GM19099 (cell line): ENCODE results near the gene TMEM63A.

ENCODE experiments used
- POLR2A ChIP-seq: IDR thresholded peaks from 3 replicates; pipeline ENCODE4 v1.6.1; 2011; ENCODE audit warnings: low read depth; ENCODE audit not compliant: insufficient read length; ENCODE audit errors: extremely low read depth

The TMEM63A gene

DNA sequence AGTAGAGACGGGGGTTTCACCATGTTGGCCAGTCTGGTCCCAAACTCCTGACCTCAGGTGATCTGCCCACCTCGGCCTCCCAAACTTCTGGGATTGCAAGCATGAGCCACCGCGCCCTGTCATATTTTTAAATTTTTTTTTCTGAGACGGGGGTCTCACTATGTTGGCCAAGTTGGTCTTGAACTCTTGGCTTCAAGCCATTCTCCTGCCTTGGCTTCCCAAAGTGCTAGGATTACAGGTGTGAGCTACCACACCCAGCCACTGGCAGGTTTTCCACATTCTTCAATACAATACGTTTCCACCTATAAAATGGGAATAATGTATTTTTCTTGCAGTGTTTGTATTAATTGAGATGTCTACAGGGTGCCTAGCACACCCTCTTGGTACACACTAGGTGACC is 10.1 kb upstream of the TMEM63A start:
- no peak for TF ChIP-seq POLR2A

GRCh38 chr1:225891229-225891972 is 9.2 kb upstream of the TMEM63A start:
- no peak for TF ChIP-seq POLR2A

DNA sequence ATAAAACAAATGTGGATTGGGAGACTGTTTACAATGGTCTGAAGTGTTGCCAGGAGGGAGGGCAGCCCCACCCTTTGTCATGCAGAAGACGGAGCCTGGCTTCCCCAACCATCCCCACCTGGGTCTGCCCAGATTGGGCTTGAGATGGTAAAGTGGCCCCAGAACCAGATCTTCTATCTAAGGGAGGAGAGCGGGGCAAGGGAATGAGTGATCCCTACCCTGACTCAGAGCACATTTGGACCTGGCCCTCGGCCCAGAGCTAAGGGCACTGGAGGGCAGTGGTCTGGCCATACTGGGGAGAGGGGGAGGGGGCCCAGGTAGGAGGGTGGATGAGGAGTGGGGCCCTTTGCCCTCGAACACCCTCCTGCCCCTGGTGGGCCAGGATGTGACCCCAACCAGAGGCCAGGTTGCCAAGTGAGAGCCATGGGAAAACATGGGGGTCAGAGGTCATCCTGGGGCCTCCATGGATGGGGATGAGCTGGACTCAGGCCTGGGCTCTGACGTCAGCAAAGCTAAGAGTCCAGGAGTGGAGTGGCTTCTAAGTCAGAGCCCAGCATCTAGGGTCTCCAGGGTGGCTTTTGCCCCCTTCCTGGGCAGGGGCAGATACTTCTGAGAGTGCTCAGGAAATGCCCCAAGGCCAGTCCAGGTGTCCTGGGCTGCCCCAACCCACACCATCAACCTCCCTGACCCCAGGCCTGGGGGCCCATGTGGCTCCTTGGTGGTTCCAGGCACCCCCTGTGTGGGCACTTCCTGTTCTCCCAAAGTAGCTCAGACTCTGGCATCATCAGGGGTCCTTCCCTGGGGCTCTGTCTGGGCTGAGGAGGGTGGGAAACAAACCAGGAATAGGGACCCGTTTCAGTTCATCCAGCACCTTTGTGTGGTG is 8.4 kb upstream of the TMEM63A start:
- no peak for TF ChIP-seq POLR2A

DNA sequence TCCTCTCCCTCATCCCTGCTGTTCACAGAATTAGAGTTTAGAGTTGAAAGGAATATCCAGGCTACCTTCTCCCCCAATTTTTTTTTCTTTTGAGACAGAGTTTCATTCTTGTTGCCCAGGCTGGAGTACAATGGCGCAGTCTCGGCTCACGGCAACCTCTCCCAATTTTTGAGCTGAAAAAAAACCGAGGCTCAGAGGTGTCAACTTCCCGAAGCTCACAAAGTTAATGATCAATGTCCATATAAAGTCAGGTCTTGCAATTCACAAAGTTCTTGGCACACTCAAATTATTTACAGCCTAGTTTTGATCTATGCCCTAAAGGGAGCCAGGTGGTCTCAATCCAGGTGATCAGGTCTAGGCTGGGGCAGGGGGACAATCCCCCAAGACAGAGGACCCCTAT is 7.6 kb upstream of the TMEM63A start:
- TF ChIP-seq POLR2A = no peak

DNA sequence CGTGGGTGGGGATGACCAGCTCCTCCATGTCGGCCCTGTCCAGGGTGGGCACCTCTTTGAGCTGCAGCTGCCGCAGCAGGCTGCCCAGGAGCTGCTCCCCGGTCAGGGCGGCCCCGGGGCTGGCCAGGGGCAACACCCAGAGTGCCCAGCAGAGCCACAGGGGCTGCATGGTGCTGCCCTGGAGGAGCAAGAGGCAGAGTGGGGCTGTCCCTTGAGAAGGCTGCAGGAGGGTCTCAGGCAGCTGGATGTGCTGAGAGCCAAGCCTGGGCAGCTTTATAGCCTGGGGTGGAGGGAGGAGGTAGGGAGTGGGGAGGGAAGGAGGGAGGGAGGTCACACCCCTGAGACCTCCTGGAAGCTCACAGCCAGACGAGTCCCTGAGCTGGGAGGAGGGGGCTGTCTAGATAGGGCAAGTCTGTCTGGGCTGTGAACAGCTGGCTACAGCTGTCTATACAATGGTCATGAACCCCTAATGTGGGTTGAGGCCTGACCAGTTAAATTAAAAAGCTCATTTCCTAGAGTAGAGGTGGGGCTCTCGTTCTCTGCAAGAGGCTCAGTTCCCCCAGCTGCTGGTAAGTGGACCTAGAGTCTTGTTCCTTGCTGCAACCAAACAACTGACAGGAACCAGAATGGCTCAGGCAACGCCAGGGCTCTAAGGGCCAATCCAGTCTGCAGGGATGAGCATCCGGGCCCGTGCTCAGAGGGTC is 6.9 kb upstream of the TMEM63A start, which contains the start of gene LEFTY1:
TSS of gene LEFTY1 (minus strand) at position 249 of the 704 bp plus-strand sequence. CDS start at position 169, 80 bp downstream.
- TF ChIP-seq POLR2A = no peak

GRCh38 chr1:225888289-225888897 is 6.2 kb upstream of the TMEM63A start:
- no peak for TF ChIP-seq POLR2A

- no peak for TF ChIP-seq POLR2A
Measured at GRCh38 chr1:225887030-225887314, 4.8 kb upstream of the TMEM63A start.

GRCh38 chr1:225886159-225887029 is 4.2 kb upstream of the TMEM63A start:
- no peak for TF ChIP-seq POLR2A

GRCh38 chr1:225885336-225885735 is 3.2 kb upstream of the TMEM63A start:
- no peak for TF ChIP-seq POLR2A

DNA sequence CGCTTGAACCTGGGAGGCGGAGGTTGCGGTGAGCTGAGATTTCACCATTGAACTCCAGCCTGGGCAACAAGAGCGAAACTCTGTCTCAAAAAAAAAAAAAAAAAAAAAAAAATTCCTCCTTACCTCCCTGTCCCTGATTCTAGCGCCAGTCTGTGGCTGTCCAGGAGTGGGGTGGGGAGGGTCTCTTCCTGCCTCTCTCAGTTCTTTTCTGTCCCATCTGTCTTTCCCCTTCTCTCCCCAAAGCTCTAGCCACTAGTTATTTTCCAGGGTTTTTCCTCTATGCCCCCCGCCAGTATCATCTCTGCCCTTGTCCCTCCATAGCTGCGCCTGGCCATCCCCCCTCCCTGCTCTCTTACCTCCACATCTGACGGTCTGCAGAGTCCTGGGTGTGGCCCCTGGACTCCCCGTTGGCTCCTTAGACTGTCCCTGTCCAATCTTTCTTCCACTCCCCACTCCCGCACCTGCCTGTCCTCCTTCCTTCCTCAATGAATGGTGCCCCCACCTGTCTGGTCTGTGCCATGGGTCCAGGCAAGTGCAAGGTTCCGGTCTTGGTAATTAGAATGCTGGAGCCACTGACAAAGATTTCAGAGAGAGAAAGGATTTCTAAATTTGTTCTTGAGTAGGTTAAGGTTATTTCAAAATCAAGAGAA is 1.6 kb upstream of the TMEM63A start:
- no peak for TF ChIP-seq POLR2A

DNA sequence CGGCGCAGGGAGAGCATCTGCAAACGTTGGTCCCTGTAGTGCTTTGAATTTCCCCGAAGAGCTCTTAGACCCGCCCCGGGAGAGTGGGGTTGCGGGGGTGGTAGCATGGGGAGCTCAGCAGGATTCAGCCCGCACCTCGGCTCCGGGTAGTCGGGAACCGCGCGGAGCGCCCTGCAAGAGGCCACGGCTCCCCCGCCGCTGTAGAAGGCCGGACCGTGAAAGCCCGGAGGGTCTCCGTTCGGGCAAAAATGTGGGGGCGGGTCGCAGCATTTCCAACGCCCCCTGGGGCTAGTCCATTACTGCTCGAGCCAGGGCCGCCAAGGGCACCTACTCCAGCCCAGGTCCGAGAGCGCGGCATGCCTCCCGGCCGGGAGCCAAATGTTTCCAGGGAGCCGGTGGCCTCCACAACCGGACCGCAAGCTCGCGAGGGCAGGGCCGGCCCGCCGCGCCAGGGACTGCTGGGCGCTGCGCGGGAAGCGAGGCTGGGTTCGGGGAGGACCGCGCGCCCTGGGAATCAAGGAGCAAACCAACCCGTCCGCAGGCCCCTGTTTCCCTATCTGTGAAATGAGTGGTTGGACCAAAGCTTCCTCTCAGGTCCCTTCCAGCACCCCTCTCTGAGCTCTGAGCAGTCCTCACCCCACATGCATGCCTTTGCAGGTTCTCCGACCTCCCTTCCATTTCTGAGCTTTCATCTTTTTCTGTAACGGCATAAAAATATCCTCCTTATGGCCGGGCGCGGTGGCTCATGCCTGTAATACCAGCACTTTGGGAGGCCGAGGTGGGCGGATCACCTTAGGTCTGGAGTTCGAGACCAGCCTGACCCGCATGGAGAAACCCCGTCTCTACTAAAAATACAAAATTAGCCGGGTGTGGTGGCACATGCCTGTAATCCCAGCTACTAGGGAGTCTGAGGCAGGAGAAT is 775 bp upstream of the TMEM63A start:
- TF ChIP-seq POLR2A = no peak

- TF ChIP-seq POLR2A = no peak
Measured at GRCh38 chr1:225881081-225881958, 860 bp downstream of the TMEM63A start.
